ENCODE data around the gene MAP2. TPM values are rescaled to one million over a fixed set of nuclear protein-coding genes. Genes with fewer than 3 reads are reported as not detected.

MAP2 gene
- total RNA-seq, 1 experiment from 2014 or later = 7.4 TPM

- no peak overlapping the region for H3K9ac ChIP-seq (ENCODE audit: low read length)
- no peak for DNase-seq (ENCODE audit: low read depth, low spot score)
- H3K36me3 ChIP-seq (ENCODE audit: control insufficient read depth in 1 of 2, insufficient read depth in 2 of 2, low read length in 2 of 2) = no peaks in the 10 kb centered on the region
- H3K79me2 ChIP-seq (ENCODE audit: insufficient read depth, low read length) = no peaks in the 10 kb centered on the region
- ChIA-PET POLR2A (no interaction called here), RAD21 (ENCODE audit: low non-redundant PET in 1 of 2, low total read pairs in 2 of 2, uncharacterized antibody in 2 of 2, unreplicated experiment in 2 of 2) (no interaction called here), CTCF (no interaction called here)
- no peak overlapping the region for H3K4me2 ChIP-seq (ENCODE audit: low read length)
- no peak overlapping the region for H3K4me3 ChIP-seq (replicated peaks in 1 of 2; ENCODE audit: low read depth in 1 of 2, low read length in 2 of 2)
- H3K9me2 ChIP-seq (ENCODE audit: insufficient read depth) = no peaks in the 10 kb centered on the region
- peaks cover 0 to 10% of the 10 kb centered on the region in 2 experiments; a peak in 3 of 4 replicates for H3K4me1 ChIP-seq (ENCODE audit: control insufficient read depth in 1 of 2, insufficient read depth in 2 of 2, low read length in 2 of 2)
- intact Hi-C loops (cut with micrococcal nuclease) = no loop called here
- H3K9me3 ChIP-seq (ENCODE audit: control insufficient read depth in 1 of 2, insufficient read depth in 1 of 2, low read depth in 1 of 2, low read length in 2 of 2) = no peaks in the 10 kb centered on the region; a peak in 1 of 4 replicates
- BruUV-seq (replicated peaks) = no TSS peak
- no peak overlapping the region for H3K27ac ChIP-seq (ENCODE audit: low read depth, low read length)
- H3K27me3 ChIP-seq (ENCODE audit: insufficient read depth, low read length) = no peaks in the 10 kb centered on the region
- H4K20me1 ChIP-seq (ENCODE audit: insufficient read depth) = no peaks in the 10 kb centered on the region
- ATAC-seq = no peak
- H2AFZ ChIP-seq (ENCODE audit: low read depth, low read length, poor library complexity, severe bottlenecking) = no peak overlapping the region
- TF ChIP-seq ZNF274 (IDR thresholded peaks at IDR 0.05; ENCODE audit: low read depth, low read length) = no peak
- TF ChIP-seq EGR1 (IDR thresholded peaks at IDR 0.05; ENCODE audit: low read depth) = no peak
- TF ChIP-seq YY1 (IDR thresholded peaks at IDR 0.05; ENCODE audit: extremely low read depth, insufficient replicate concordance, low read depth, low read length) = no peak
- no peak for TF ChIP-seq ZBTB33 (IDR thresholded peaks at IDR 0.05; ENCODE audit: extremely low read depth, insufficient replicate concordance, low read length)
- no peak for TF ChIP-seq CTCF (IDR thresholded peaks at IDR 0.05 in 2 of 3, conservative IDR thresholded peaks at IDR 0.05 in 1 of 3; ENCODE audit: borderline replicate concordance in 1 of 3, insufficient read depth in 1 of 3, low read depth in 2 of 3, low read length in 2 of 3)
Measured at GRCh38 chr2:209614690-209615369, 191.0 kb downstream of the MAP2 start.
